Mucosa of rectum (tissue), 2 donors: ENCODE data around the gene MDK.
A peak's percentile ranks its signal among the peaks of the same experiment; 100 is the strongest.

Experiments used
- H3K27ac ChIP-seq, 2 donors: one replicate each; pipeline ENCODE4 v1.7.0; 2013; ENCODE audit warnings: inconsistent platforms in 2 of 2, low read depth in 2 of 2, low read length in 2 of 2
- H3K27me3 ChIP-seq, 2 donors: one replicate each; pipeline ENCODE4 v1.7.0; 2013; ENCODE audit warnings: low read length in 2 of 2; ENCODE audit not compliant: control insufficient read depth in 2 of 2, insufficient read depth in 2 of 2
- H3K36me3 ChIP-seq, 2 donors: one replicate each; pipeline ENCODE4 v1.7.0; 2013; ENCODE audit warnings: low read length in 2 of 2; ENCODE audit not compliant: control insufficient read depth in 2 of 2, insufficient read depth in 2 of 2
- H3K4me1 ChIP-seq, 2 donors: one replicate each; pipeline ENCODE4 v1.7.0; 2013; ENCODE audit warnings: low read length in 2 of 2, mild to moderate bottlenecking in 1 of 2; ENCODE audit not compliant: control insufficient read depth in 2 of 2, insufficient read depth in 2 of 2
- H3K4me3 ChIP-seq, 2 donors: one replicate each; pipeline ENCODE4 v1.7.0; 2013; ENCODE audit warnings: low read length in 2 of 2
- H3K9ac ChIP-seq, 2 donors: one replicate each; pipeline ENCODE4 v1.7.0; 2013; ENCODE audit warnings: low read length in 2 of 2, low read depth in 1 of 2, mild to moderate bottlenecking in 1 of 2
- H3K9me3 ChIP-seq, 2 donors: one replicate each; pipeline ENCODE4 v1.7.0; 2013; ENCODE audit warnings: low read length in 2 of 2; ENCODE audit not compliant: control insufficient read depth in 2 of 2
- donor health status: healthy.
- donor health status: Normal muscosa, but diverticular disease.

The MDK gene, protein sequence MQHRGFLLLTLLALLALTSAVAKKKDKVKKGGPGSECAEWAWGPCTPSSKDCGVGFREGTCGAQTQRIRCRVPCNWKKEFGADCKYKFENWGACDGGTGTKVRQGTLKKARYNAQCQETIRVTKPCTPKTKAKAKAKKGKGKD

DNA sequence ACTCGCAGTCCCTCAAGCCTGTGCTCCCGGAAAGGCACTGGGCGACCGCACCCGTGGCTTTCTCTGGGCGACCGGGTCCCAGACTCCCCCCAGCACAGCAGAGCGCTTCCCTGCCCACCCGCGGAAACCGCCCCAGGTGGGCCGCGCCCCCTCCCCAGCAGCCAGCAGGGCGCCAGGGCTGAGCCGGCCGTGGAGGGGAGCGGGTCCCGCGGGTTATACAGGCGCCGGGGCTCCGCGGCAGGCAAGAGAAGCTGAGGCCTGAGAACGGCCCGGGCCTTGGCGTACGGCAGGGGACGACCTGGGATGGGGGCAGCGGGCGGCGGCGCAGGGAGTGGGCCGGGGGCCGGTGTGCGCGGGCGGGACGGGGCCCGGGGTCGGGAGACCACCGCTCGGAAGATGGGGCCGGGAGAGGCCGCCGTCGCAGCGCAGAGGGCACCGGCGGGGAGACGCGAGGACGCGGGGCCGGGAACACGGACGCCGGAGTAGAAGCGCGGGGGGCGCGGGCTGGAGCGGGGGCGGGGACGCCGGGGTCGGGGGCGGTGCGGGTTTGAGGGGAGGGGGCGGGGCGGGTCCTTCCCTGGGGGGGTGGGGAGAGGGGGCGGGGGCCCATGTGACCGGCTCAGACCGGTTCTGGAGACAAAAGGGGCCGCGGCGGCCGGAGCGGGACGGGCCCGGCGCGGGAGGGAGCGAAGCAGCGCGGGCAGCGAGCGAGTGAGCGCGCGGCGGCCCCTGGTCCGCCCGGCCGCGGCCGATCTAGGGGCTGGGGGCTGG, at the start of gene MDK:
MDK (plus strand) TSS at position 622 of the 771 bp plus-strand sequence. CDS start 389 bp downstream, outside the sequence.
- H3K4me3 ChIP-seq: peak within 1 kb of the TSS; percentile 82 to 89
- peaks cover under 1 to 2% of the 10 kb centered on the region in 2 donors for H3K36me3 ChIP-seq
- H3K27me3 ChIP-seq: peaks cover 0 to 8% of the 10 kb centered on the region in 2 donors
- H3K9ac ChIP-seq: peak within 1 kb of the TSS; percentile 56 to 90
- no peaks in the 10 kb centered on the region for H3K9me3 ChIP-seq
- peak within 1 kb of the TSS; percentile 68 to 81 for H3K27ac ChIP-seq
- peaks cover 14 to 36% of the 10 kb centered on the region in 2 donors for H3K4me1 ChIP-seq

DNA sequence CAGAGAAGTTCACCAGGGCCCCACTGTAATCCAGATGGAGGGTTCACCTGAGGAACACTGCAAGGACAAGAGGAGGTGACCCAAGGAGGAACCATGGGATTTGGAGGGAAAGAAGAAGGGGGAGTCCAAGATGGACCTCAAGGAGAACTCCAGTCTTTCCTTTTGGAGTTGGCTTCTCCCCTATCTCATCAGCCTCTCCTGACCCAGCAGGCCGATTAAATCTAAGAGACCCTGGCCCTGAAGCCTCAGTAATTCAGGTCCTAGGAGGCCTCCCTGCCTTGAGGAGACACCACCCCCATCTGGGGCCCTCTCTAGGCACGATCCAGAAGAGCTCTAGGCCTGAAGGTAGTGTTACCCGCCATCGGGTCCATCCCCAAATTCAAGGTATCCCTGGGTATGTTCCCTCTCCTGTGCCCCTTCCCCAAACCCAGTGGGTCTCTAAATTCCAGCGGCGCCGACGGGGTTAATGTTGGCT, 49.3 kb upstream of the MDK start:
- peaks cover 39 to 42% of the 10 kb centered on the region in 2 donors for H3K27me3 ChIP-seq
- no peaks in the 10 kb centered on the region for H3K9me3 ChIP-seq
- H3K36me3 ChIP-seq: no peaks in the 10 kb centered on the region
- no peak overlapping the region for H3K27ac ChIP-seq
- H3K4me3 ChIP-seq: peak overlapping the region in 1 of 2 donors; percentile 20
- peaks cover 4 to 6% of the 10 kb centered on the region in 2 donors for H3K4me1 ChIP-seq
- no peak overlapping the region for H3K9ac ChIP-seq

DNA sequence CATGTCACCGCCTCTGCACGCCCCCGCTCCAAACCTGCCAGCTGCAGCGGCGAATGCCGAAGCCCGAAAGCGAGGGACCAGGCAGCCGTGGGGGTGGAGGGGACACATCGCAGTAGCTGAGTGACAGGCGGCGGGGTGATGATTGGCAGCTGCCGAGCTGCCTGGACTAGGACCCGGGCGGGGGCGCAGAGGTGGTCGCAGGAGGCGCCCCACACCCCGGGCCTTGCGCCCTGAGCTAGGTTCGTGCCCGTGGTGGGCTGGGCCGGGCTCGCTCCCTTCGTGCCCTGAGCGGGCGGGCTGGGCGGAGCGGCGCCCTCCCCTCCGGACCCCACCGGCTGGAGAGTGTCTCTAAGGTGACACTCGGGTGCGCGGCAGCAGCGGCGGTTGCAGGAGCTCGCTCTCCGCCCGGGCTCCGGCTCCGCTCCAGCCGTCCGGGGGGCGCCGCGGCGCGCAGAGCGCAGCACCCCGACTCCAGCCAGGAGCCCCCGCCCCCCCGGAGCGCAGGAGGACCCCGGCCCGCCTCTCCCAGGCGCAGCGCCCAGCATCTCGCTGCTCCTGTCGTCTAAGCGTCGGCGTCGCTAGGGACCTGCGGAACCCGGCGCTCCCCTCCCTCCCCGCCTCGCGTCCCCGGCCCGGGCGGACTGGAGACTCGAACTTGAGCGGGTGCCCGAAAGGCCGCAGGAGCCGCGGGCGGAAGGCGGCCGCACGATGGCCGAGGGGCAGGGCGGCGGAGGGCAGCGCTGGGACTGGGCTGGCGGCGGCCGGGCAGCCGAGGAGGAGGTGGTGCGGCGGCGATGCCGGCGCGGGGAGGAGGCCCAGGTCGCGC, 48.7 kb upstream of the MDK start:
- H3K4me1 ChIP-seq: peaks cover 4 to 6% of the 10 kb centered on the region in 2 donors
- H3K9ac ChIP-seq: no peak overlapping the region
- H3K36me3 ChIP-seq: no peaks in the 10 kb centered on the region
- peak overlapping the region; percentile 20 to 34 for H3K4me3 ChIP-seq
- peaks cover 40 to 42% of the 10 kb centered on the region in 2 donors for H3K27me3 ChIP-seq
- no peak overlapping the region for H3K27ac ChIP-seq
- H3K9me3 ChIP-seq: no peaks in the 10 kb centered on the region

DNA sequence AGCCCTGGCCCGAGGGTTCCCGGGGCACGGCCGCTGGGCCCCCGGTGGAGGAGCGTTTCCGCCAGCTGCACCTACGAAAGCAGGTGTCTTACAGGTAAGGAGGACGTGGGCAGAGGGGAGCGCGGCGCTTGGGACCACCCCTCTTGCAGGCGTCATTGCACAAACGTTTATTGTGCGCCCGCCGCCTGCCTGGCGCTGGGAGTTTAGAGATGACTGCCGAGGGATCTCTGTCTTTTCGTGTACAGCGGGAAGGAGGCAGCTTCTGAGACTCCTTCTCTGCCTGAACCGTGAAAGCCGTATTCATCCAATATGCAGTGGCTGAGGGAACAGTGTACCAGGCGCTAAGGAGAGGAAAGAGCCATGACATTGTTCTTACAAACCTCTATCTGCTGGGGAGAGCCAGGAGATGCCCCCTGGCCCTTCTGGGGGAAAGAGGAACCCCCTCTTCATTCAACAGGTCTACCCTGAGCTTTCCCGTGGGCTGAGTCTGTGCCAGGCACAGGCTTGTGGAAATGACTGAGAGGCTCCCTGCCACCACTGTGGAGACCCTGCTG, 48.0 kb upstream of the MDK start:
- Histone ChIP-seq H3K9ac (no peak overlapping the region), H3K27me3 (peaks cover 41 to 42% of the 10 kb centered on the region in 2 donors), H3K9me3 (no peaks in the 10 kb centered on the region), H3K4me3 (peak overlapping the region; percentile 34 to 41), H3K27ac (no peak overlapping the region), H3K36me3 (no peaks in the 10 kb centered on the region), H3K4me1 (peaks cover 4 to 6% of the 10 kb centered on the region in 2 donors)

DNA sequence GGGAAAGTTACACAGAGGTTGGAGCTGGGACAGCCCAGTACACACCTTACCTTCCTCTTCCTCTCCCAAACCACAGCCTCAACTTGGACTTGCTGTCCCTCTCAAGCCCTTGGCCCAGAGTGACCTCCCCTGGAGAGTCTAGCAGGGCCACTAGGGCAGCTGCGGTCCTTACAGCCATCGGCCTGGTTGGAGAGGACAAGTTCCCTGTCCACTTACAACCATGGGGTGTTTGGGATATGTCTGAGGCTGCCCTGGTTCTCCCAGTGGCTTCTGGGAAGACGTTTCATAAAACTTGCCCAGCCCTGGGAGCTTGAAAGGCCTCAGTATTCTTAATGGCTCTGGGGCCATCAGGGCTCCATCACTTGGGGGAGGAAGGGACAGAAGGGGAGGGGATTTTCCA, 47.3 kb upstream of the MDK start:
- Histone ChIP-seq H3K4me3 (no peak overlapping the region), H3K27me3 (peaks cover 41 to 42% of the 10 kb centered on the region in 2 donors), H3K9ac (no peak overlapping the region), H3K4me1 (peaks cover 4 to 7% of the 10 kb centered on the region in 2 donors), H3K27ac (no peak overlapping the region), H3K36me3 (no peaks in the 10 kb centered on the region), H3K9me3 (no peaks in the 10 kb centered on the region)

DNA sequence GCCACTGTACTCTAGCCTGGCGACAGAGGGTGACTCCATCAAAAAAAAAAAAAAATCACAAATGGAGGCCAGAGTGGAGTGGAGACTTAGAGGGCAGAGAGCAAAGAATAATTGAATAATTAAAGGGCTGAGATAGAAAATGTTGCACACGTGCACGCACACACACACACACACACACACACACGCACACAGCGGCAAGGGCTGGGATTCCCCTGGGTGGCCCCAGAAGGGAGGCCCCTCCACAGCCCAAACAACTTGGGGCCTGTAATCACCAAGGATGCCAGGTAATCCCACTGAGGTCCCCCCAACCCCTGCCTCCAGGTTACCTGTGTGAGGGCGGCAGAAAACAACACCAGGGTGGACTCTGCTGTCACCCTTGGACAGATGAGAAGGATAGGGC, 46.2 kb upstream of the MDK start:
- Histone ChIP-seq H3K9ac (no peak overlapping the region), H3K4me1 (peaks cover 4 to 10% of the 10 kb centered on the region in 2 donors), H3K9me3 (no peaks in the 10 kb centered on the region), H3K36me3 (no peaks in the 10 kb centered on the region), H3K27ac (no peak overlapping the region), H3K27me3 (peaks cover 36 to 38% of the 10 kb centered on the region in 2 donors), H3K4me3 (no peak overlapping the region)

DNA sequence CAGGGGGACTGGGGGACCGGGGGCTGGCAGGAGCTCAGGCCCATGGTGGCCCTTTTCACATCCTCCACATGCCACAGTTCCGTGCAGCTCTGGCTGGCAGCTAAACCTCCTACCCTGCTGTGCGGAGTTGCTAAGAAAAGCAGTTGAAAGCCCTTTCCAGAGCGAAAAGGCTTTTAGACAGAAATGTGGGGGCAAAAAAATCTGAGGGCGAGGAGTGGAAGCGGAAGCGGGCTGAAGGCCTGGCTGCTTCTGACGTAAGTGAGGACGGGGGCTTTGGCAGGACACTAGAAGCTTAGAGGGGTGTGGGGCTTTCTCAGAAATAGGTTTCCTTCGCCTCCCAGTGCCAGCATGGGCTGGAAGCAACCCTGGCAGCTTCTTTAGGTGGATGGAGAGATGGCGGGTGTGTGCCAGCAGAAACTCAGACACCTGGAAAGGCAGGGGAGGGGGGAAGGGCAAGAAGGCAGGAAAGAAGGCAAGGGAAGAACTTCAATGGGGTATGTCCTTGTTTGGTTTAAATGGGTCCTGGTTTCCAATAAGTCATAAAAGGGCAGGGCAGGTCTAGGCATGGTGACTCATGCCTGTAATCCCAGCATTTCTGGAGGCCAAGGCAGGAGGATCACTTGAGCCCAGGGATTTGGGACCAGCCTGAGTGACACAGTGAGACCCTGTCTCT, 45.4 kb upstream of the MDK start:
- no peak overlapping the region for H3K4me3 ChIP-seq
- peaks cover 4 to 10% of the 10 kb centered on the region in 2 donors for H3K4me1 ChIP-seq
- H3K27me3 ChIP-seq: peaks cover 30% of the 10 kb centered on the region in 2 donors
- H3K9ac ChIP-seq: no peak overlapping the region
- no peak overlapping the region for H3K27ac ChIP-seq
- no peaks in the 10 kb centered on the region for H3K9me3 ChIP-seq
- no peaks in the 10 kb centered on the region for H3K36me3 ChIP-seq

DNA sequence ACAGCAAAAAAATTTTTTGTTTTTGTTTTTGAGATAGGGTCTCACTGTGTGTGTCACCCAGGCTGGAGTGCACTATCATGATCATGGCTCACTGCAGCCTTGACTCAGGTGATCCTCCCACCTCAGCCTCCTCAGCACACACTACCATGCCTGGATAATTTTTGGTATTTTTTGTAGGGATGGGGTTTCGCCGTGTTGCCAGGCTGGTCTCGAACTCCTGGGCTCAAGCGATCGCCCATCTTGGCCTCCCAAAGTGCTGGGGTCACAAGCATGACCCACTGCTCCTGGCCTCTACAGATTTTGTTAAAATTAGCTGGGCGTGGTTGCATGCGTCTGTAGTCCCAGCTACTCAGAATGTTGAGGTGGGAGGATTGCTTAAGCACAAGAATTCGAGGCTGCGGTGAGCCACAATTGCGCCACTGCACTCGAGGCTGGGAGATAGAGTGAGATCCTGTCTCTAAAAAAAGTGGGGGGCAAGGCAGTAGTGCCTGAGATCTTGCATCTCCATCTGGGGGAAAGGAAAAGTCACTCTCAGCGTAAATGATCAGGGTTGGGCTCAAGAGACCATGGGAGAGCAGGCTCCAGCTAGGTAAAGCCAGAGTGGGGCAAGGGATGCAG, 44.8 kb upstream of the MDK start:
- Histone ChIP-seq H3K9ac (no peak overlapping the region), H3K36me3 (no peaks in the 10 kb centered on the region), H3K4me3 (no peak overlapping the region), H3K27me3 (peaks cover 24 to 29% of the 10 kb centered on the region in 2 donors), H3K4me1 (peaks cover 4 to 10% of the 10 kb centered on the region in 2 donors), H3K27ac (no peak overlapping the region), H3K9me3 (no peaks in the 10 kb centered on the region)

DNA sequence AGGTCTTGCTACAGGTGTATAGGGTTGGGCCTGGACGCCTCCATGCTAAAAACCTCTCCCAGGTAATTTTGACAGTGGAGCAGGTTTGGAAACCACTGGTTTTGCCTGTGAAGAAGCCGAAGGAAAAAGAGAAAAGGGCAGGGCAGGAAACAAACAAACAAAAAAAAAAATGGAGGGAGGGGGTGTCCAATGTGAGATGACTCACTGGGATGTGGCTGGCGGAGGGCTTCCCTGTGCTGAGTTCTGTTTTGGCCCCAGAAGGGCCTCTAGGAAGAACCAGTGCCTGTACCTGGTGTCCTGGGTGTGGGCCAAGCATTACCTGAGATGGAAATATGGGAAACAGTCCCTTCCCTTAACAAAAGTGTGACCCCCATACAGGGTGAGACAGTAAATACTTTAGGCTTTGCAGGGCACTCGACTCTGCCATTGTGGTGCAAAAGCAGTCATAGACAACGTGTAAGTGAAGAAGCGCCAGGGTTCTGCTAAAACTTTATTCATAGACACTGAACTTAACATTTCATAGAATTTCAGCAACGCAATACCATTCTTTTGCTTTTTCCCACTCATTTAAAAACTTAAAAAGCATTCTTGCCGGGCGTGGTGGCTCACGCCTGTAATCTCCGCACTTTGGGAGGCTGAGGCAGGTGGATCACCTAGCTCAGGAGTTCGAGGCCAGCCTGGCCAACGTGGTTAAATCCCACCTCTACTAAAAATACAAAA, 43.7 kb upstream of the MDK start:
- Histone ChIP-seq H3K4me1 (peaks cover 0 to 7% of the 10 kb centered on the region in 2 donors), H3K4me3 (no peak overlapping the region), H3K27ac (no peak overlapping the region)

More for the DNA sequence above, 43.7 kb upstream of the MDK start:
- Histone ChIP-seq H3K36me3 (no peaks in the 10 kb centered on the region), H3K9me3 (no peaks in the 10 kb centered on the region), H3K9ac (no peak overlapping the region), H3K27me3 (peaks cover 13 to 22% of the 10 kb centered on the region in 2 donors)
